Ascending aorta (tissue), 2 donors: ENCODE data around the gene USP40. TPM values are rescaled to one million over a fixed set of nuclear protein-coding genes. Genes with fewer than 3 reads are reported as not detected.

Experiments
- DNase-seq, 2 donors: peaks; one replicate each; pipeline ENCODE4 v3.0.0-alpha.2; 2019; ENCODE audit warnings: low spot score in 2 of 2
- H3K27ac ChIP-seq, 2 donors: fragments of 200-600 bp; sonication (generic); one replicate each; pipeline ENCODE4 v1.5.1; 2016 to 2017; ENCODE audit warnings: mild to moderate bottlenecking in 1 of 2
- H3K27me3 ChIP-seq: fragments of 200-600 bp; sonication (generic); one replicate; pipeline ENCODE4 v1.5.1; 2017
- H3K36me3 ChIP-seq, 2 donors: fragments of 200-600 bp; sonication (generic); one replicate each; pipeline ENCODE4 v1.5.1; 2016
- H3K4me1 ChIP-seq, 2 donors: fragments of 200-600 bp; sonication (generic); one replicate each; pipeline ENCODE4 v1.5.1; 2016 to 2017; ENCODE audit warnings: mild to moderate bottlenecking in 1 of 2
- H3K4me3 ChIP-seq, 2 donors: fragments of 200-600 bp; sonication (generic); one replicate each; pipeline ENCODE4 v1.5.1; 2016 to 2017; ENCODE audit warnings: mild to moderate bottlenecking in 1 of 2
- H3K9me3 ChIP-seq, 2 donors: fragments of 200-600 bp; sonication (generic); one replicate each; pipeline ENCODE4 v1.5.1; 2016
- intact Hi-C: fragments of 100-400 bp; cut with DNase I; formaldehyde crosslinking; loops from one replicate; pipeline ENCODE4 v1.15.1; 2023
- total RNA-seq: library from RNA; depleted of rRNA; stranded (reverse); fragments of >200 nt; gene quantifications from one replicate; pipeline ENCODE4 v1.1.0, GENCODE V29; 2016
- TF ChIP-seq, protein P1 (sequence below), 3 experiments: fragments of 200-600 bp in 2 of 3; fragments of 450-650 bp in 1 of 3; sonication (generic) in 2 of 3; IDR thresholded peaks; one replicate each; pipeline ENCODE4 v1.5.1; 2016 to 2019; ENCODE audit warnings: antibody characterized with exemption in 3 of 3, mild to moderate bottlenecking in 1 of 3, moderate library complexity in 1 of 3

Gene USP40
- total RNA-seq, 1 donor from 2014 or later: 42.7 TPM

GRCh38 chr2:233565685-233566140 is 869 bp downstream of the USP40 start:
- Histone ChIP-seq H3K27ac (peak overlapping the region; percentile 91 to 92), H3K4me1 (peaks cover 0 to 5% of the 10 kb centered on the region in 2 donors), H3K36me3 (peaks cover 0 to 5% of the 10 kb centered on the region in 2 donors), H3K27me3 (no peaks in the 10 kb centered on the region), H3K9me3 (no peaks in the 10 kb centered on the region), H3K4me3 (peak overlapping the region; percentile 84 to 95)
- intact Hi-C loops: loop anchor here (2.0 to 5.0 kb wide), 3 partner anchors 78 to 315 kb away; partner anchors contain the start of genes ATG16L1 and DGKD
- TF ChIP-seq, protein P1, sequence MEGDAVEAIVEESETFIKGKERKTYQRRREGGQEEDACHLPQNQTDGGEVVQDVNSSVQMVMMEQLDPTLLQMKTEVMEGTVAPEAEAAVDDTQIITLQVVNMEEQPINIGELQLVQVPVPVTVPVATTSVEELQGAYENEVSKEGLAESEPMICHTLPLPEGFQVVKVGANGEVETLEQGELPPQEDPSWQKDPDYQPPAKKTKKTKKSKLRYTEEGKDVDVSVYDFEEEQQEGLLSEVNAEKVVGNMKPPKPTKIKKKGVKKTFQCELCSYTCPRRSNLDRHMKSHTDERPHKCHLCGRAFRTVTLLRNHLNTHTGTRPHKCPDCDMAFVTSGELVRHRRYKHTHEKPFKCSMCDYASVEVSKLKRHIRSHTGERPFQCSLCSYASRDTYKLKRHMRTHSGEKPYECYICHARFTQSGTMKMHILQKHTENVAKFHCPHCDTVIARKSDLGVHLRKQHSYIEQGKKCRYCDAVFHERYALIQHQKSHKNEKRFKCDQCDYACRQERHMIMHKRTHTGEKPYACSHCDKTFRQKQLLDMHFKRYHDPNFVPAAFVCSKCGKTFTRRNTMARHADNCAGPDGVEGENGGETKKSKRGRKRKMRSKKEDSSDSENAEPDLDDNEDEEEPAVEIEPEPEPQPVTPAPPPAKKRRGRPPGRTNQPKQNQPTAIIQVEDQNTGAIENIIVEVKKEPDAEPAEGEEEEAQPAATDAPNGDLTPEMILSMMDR (IDR thresholded peaks at IDR 0.05): no peak
- DNase-seq: no peak

- TF ChIP-seq, protein P1 (IDR thresholded peaks at IDR 0.05): no peak
- no peak for DNase-seq
- Histone ChIP-seq H3K4me1 (peaks cover 0 to 5% of the 10 kb centered on the region in 2 donors), H3K36me3 (peaks cover 0 to 22% of the 10 kb centered on the region in 2 donors), H3K9me3 (no peaks in the 10 kb centered on the region), H3K27ac (no peak overlapping the region), H3K27me3 (no peaks in the 10 kb centered on the region), H3K4me3 (no peak overlapping the region)
- intact Hi-C loops: no loop called here
These were observed 2.7 kb downstream of the USP40 start for GRCh38 chr2:233563663-233564430.

DNA sequence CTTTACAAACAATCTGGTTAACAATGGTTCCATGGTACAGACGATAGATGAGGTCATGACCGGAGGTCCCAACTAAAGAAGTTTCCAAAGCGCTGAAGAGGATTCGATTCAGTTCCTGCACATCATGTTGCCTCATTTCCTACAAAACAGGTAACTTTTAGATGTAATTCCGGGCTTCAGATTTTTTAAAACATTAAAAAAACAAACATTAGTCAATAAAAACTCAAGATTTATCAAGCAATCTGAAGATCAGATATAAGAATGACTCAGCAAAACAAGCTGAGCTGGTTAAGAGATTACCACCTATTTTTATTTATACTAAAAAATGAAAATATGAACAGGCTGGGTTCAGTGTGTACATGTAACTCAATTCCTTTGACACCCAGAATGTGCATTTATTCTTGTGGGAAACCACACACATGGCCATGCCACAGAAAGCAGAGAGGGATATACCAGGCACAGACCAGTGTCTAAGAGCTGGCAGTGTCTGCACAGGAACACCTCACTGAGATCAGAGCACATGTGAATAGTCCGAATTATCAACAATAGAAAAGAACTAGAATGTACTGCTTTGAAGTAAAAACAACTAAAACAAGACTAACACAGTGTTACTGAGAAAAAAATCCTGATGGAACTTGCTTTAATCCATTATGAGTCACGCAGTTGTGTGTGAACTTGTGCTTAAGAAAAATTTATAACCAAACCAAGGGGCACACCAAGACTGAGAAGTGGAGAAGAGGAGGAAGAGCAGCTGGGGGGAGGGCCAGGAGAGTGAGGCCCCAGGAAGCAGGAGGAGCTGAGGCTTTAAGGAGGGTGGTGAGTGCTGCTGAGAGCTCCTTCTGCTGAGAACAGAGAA is 9.5 kb downstream of the USP40 start:
- Histone ChIP-seq H3K36me3 (peaks cover 14 to 78% of the 10 kb centered on the region in 2 donors), H3K27me3 (no peaks in the 10 kb centered on the region), H3K9me3 (no peaks in the 10 kb centered on the region), H3K4me3 (no peak overlapping the region), H3K4me1 (no peaks in the 10 kb centered on the region), H3K27ac (no peak overlapping the region)
- intact Hi-C loops: no loop called here
- TF ChIP-seq, protein P1 (IDR thresholded peaks at IDR 0.05): no peak
- no peak for DNase-seq

GRCh38 chr2:233553366-233553765 is 13.2 kb downstream of the USP40 start:
- H3K9me3 ChIP-seq: no peaks in the 10 kb centered on the region
- H3K4me1 ChIP-seq: no peaks in the 10 kb centered on the region
- H3K27me3 ChIP-seq: no peaks in the 10 kb centered on the region
- TF ChIP-seq, protein P1 (IDR thresholded peaks at IDR 0.05): no peak
- H3K4me3 ChIP-seq: no peak overlapping the region
- H3K36me3 ChIP-seq: peaks cover 14 to 80% of the 10 kb centered on the region in 2 donors
- H3K27ac ChIP-seq: no peak overlapping the region
- intact Hi-C loops: no loop called here
- no peak for DNase-seq

GRCh38 chr2:233551491-233551890 is 15.1 kb downstream of the USP40 start:
- no peak for DNase-seq
- H3K9me3 ChIP-seq: no peaks in the 10 kb centered on the region
- H3K27ac ChIP-seq: no peak overlapping the region
- H3K36me3 ChIP-seq: peaks cover 21 to 81% of the 10 kb centered on the region in 2 donors
- intact Hi-C loops: no loop called here
- H3K4me1 ChIP-seq: no peaks in the 10 kb centered on the region
- no peaks in the 10 kb centered on the region for H3K27me3 ChIP-seq
- no peak overlapping the region for H3K4me3 ChIP-seq
- TF ChIP-seq, protein P1 (IDR thresholded peaks at IDR 0.05): no peak
